Measurements from ENCODE around the gene RBMS1.

DNA sequence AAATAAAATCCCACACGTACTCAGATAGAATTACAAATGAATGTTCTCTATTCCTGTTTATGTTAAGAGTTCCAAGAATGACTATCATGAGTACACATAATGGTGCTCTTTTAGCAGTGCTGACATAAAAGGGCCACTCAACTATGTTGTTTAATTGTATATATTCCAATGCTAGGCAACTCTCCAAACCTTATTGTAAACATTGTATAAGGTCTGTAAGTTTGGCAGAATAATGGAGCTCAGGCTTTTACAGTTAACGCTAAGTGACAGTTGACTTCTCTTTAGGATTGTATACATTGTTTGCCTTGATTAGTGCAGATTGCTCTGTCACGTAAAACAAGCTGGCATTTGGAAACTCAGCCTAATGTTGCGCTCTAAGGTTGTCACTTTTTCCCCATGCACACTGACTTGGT, 20.8 kb downstream of the RBMS1 start:
- TF ChIP-seq, protein P1, sequence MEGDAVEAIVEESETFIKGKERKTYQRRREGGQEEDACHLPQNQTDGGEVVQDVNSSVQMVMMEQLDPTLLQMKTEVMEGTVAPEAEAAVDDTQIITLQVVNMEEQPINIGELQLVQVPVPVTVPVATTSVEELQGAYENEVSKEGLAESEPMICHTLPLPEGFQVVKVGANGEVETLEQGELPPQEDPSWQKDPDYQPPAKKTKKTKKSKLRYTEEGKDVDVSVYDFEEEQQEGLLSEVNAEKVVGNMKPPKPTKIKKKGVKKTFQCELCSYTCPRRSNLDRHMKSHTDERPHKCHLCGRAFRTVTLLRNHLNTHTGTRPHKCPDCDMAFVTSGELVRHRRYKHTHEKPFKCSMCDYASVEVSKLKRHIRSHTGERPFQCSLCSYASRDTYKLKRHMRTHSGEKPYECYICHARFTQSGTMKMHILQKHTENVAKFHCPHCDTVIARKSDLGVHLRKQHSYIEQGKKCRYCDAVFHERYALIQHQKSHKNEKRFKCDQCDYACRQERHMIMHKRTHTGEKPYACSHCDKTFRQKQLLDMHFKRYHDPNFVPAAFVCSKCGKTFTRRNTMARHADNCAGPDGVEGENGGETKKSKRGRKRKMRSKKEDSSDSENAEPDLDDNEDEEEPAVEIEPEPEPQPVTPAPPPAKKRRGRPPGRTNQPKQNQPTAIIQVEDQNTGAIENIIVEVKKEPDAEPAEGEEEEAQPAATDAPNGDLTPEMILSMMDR (IDR thresholded peaks at IDR 0.05), result no peak
- no peak for TF ChIP-seq POLR2A (IDR thresholded peaks at IDR 0.05)
